Heart left ventricle (tissue), 16 donors: ENCODE data around the gene MAGI2. TPM values are rescaled to one million over a fixed set of nuclear protein-coding genes. Genes with fewer than 3 reads are reported as not detected.

Experiments used
- ATAC-seq, 4 donors: fragments of 200-7000 bp; cut with Tn5 transposase; one replicate each; pipeline ENCODE4 v1.9.1; 2020 to 2022; ENCODE audit warnings: moderate library complexity in 4 of 4, mild to moderate bottlenecking in 3 of 4, moderate number of reproducible peaks in 1 of 4
- DNase-seq, 5 donors: peaks; one replicate each; pipeline ENCODE4 v3.0.0-alpha.2; 2020
- H3K27ac ChIP-seq, 12 donors: fragments of 200-600 bp; sonication (generic) in 4 of 12; one replicate each; pipeline versions ENCODE4 v1.5.0 to v1.8.0; 2016 to 2022; ENCODE audit warnings: mild to moderate bottlenecking in 2 of 12
- H3K27me3 ChIP-seq, 9 donors: fragments of 200-600 bp; sonication (generic) in 2 of 9; one replicate each; pipeline versions ENCODE4 v1.5.1 to v1.8.0; 2016 to 2022; ENCODE audit warnings: mild to moderate bottlenecking in 3 of 9
- H3K36me3 ChIP-seq, 9 donors: fragments of 200-600 bp; sonication (generic) in 2 of 9; one replicate each; pipeline versions ENCODE4 v1.5.0 to v1.8.0; 2018 to 2022; ENCODE audit warnings: mild to moderate bottlenecking in 2 of 9
- H3K4me1 ChIP-seq, 12 donors: fragments of 200-600 bp; sonication (generic) in 4 of 12; one replicate each; pipeline versions ENCODE4 v1.5.0 to v1.8.0; 2016 to 2022; ENCODE audit warnings: mild to moderate bottlenecking in 3 of 12
- H3K4me3 ChIP-seq, 12 donors: fragments of 200-600 bp; sonication (generic) in 4 of 12; one replicate each; pipeline versions ENCODE4 v1.5.0 to v1.8.0; 2017 to 2022; ENCODE audit warnings: mild to moderate bottlenecking in 9 of 12, moderate library complexity in 4 of 12
- H3K9me3 ChIP-seq, 12 donors: fragments of 200-600 bp; sonication (generic) in 4 of 12; one replicate each; pipeline versions ENCODE4 v1.5.0 to v1.8.0; 2016 to 2022; ENCODE audit warnings: mild to moderate bottlenecking in 1 of 12
- POLR2A ChIP-seq, 2 donors: fragments of 450-650 bp; IDR thresholded peaks; one replicate each; pipeline ENCODE4 v1.6.1; 2017; ENCODE audit warnings: antibody characterized with exemption in 2 of 2, mild to moderate bottlenecking in 2 of 2, moderate library complexity in 2 of 2
- WGBS, 4 donors: extraction: QIAGEN DNeasy Blood & Tissue Kit in 2 of 4; methylation state at CpG; one replicate each; pipeline versions ENCODE4 v1.1.5 to v1.1.7; 2013 to 2018; 5-methylcytosine and 5-hydroxymethylcytosine counted together
- intact Hi-C, 10 donors: fragments of 100-400 bp; cut with DNase I; formaldehyde crosslinking; loops; one replicate each; pipeline versions ENCODE4 v1.11.1 to v1.14.2; 2022
- polyA plus RNA-seq, 2 donors: library from polyadenylated mRNA; stranded (reverse); fragments of 200-250 nt; gene quantifications; one replicate each; pipeline ENCODE4 v1.2.3, GENCODE V29; 2013
- total RNA-seq, 9 donors: library from RNA; depleted of rRNA in 2 of 9; stranded (reverse); fragments of >200 nt in 2 of 9; fragmentation: NEBNext Ultra II Directional in 3 of 9; extraction: Animal tissue kit (Norgen Biotek cat#: 25700) in 3 of 9; gene quantifications; one replicate each; pipeline versions ENCODE4 v1.1.0 to v1.2.4, GENCODE V29; 2016 to 2023
- TF ChIP-seq, protein P1 (sequence below), 12 donors: fragments of 200-600 bp; sonication (generic) in 4 of 12; IDR thresholded peaks; one replicate each; pipeline versions ENCODE4 v1.5.0 to v1.8.0; 2018 to 2022; ENCODE audit warnings: antibody characterized with exemption in 12 of 12, mild to moderate bottlenecking in 5 of 12
- donor health status: ischemic (EF 13 %, LVEDD 7.1; RV severe dilation, severe dysfunction).
- donor health status: healthy with polysubstance abuse.
- donor health status: DM: no; HTN: yes; CAD: no.
- donor health status: DM: no; HTN: no; CAD: no.
- donor health status: ischemic (EF 25% LVEDD 6.9; RV normal size, moderate dysfunction).
- donor health status: ischemic (EF 25% LVEDD 5.7; RV mildly dilated, moderate dysfunction).
- donor health status: healthy.
- donor health status: DM: yes; HTN: yes; CAD: no.
- donor health status: ischemic (EF 35%, LVEDD 5.7; RV mildly dilated, moderate dysfunction).
- donor health status: nonischemic (EF 11% LVEDD 7.7; RV severe dilation, severe dysfunction).
- donor health status: DM: yes; HTN: yes; CAD: no.
- donor health status: PGD.
- donor health status: ischemic (EF 29% LVEDD 5.4; RV normal size, mild dysfunction).
- donor health status: nonischemic (EF 23%, LVEDD 6.1; RV moderate dilation, normal function).

MAGI2 gene
- total and polyA plus RNA-seq, 11 donors, result 1.1 to 6.8 (median 3.8) TPM

DNA sequence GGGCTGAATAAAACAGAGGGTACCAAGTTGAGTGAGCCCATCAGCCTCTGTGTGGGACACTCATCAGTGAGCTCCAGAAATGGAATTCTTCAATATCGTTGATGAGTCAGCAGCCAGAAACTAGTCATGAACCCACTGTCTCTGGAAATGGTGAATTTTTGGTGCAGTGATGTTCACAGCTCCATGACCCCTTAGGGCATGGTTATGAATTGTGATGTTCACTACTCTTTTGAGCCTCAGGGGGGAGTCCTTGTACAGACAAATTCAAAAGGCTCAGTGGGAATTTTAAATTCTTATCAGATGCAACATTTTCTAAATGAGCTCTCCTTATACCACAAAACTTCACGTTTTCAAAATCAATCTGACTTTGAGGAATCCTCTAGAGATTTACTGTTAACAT lies 1319.2 kb downstream of the MAGI2 start:
- intact Hi-C loops, result loop anchor here in 1 of 10 donors (10.0 kb wide), 1 partner anchor 189 kb away; no protein-coding TSS in a partner anchor
- no peak for ATAC-seq
- TF ChIP-seq, protein P1, sequence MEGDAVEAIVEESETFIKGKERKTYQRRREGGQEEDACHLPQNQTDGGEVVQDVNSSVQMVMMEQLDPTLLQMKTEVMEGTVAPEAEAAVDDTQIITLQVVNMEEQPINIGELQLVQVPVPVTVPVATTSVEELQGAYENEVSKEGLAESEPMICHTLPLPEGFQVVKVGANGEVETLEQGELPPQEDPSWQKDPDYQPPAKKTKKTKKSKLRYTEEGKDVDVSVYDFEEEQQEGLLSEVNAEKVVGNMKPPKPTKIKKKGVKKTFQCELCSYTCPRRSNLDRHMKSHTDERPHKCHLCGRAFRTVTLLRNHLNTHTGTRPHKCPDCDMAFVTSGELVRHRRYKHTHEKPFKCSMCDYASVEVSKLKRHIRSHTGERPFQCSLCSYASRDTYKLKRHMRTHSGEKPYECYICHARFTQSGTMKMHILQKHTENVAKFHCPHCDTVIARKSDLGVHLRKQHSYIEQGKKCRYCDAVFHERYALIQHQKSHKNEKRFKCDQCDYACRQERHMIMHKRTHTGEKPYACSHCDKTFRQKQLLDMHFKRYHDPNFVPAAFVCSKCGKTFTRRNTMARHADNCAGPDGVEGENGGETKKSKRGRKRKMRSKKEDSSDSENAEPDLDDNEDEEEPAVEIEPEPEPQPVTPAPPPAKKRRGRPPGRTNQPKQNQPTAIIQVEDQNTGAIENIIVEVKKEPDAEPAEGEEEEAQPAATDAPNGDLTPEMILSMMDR (IDR thresholded peaks at IDR 0.05), result peak in 8 of 12 donors; percentile 23 to 53 (median 44)
- TF ChIP-seq POLR2A (IDR thresholded peaks at IDR 0.05), result no peak
- Histone ChIP-seq H3K27me3 (no peaks in the 10 kb centered on the region), H3K4me3 (no peak overlapping the region), H3K9me3 (no peaks in the 10 kb centered on the region), H3K36me3 (no peaks in the 10 kb centered on the region), H3K27ac (no peak overlapping the region), H3K4me1 (no peaks in the 10 kb centered on the region)
- WGBS, 4 donors, result 50 to 60% (median 54%) methylated on average over 2 of the region's 2 CpGs
- DNase-seq, result no peak

DNA sequence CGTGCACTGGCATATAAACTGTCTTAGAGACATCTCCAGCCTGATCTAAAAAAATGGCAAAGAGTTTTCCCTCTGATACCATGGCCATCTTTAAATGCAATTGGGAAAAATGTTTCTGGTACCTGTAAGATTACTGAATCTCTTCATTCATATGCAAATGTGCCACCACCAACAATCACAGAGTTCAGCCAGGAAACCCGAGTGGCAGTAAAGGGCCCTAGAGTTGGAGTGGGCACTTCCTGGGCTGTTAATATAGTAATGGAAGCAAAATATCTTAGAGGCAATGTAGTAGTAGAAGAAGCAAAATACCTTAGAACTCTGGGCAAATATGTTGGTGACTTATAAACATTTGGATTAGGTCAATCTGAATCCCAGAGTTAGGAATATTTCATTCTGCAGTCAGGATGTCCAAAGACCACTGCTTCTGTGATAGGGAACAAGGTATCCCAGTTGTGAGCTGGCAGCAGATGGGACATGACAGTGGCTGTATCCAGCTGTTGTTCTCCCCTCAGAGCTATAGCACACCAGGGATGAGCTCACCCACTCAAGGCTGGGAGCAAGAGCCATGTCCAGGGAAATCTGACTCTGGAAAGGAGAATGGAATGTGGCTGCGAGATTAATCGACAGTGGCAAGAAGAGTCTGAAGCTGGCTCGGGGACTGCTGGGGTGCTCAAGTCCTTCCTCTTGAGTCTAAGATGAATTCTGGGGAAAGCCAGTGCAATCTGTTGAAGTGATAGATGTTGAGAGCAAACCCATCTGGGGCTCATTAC lies 1322.8 kb downstream of the MAGI2 start:
- Histone ChIP-seq H3K4me1 (no peaks in the 10 kb centered on the region), H3K27me3 (no peaks in the 10 kb centered on the region), H3K36me3 (no peaks in the 10 kb centered on the region), H3K4me3 (no peak overlapping the region), H3K9me3 (no peaks in the 10 kb centered on the region), H3K27ac (no peak overlapping the region)
- no peak for ATAC-seq
- intact Hi-C loops, result loop anchor here in 1 of 10 donors (10.0 kb wide), 1 partner anchor 186 kb away; no protein-coding TSS in a partner anchor
- 52 to 77% (median 59%) methylated on average over 5 of the region's 5 CpGs for whole genome bisulfite sequencing, 4 donors
- DNase-seq, result no peak
- TF ChIP-seq POLR2A (IDR thresholded peaks at IDR 0.05), result no peak
- TF ChIP-seq, protein P1 (IDR thresholded peaks at IDR 0.05), result no peak

DNA sequence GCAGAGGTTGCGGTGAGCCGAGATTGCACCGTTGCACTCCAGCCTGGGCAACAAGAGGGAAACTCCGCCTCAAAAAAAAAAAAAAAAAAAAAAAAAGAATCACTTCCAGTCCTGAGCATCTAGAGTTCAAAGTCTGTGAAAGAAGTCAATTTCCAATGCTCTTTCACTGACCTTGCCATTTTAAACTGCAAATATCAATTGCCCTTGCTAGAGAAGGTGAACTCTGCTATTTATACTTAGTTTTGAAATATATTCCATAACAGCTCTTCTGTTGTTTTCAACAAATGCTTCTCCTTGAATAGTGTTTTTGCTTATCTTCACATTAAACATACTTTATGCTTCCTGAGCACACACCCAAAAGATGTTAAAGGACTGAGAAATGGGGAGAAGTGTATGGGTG lies 1323.6 kb downstream of the MAGI2 start:
- no peaks in the 10 kb centered on the region for H3K27me3 ChIP-seq
- no peak overlapping the region for H3K4me3 ChIP-seq
- no peaks in the 10 kb centered on the region for H3K36me3 ChIP-seq
- no peaks in the 10 kb centered on the region for H3K4me1 ChIP-seq
- intact Hi-C loops, result loop anchor here in 1 of 10 donors (10.0 kb wide), 1 partner anchor 185 kb away; no protein-coding TSS in a partner anchor
- DNase-seq (no peak), ATAC-seq (no peak)
- no peaks in the 10 kb centered on the region for H3K9me3 ChIP-seq
- WGBS, 4 donors, result 86 to 95% (median 91%) methylated on average over 4 of the region's 4 CpGs
- H3K27ac ChIP-seq, result no peak overlapping the region
- TF ChIP-seq, protein P1 (IDR thresholded peaks at IDR 0.05), result no peak
- no peak for TF ChIP-seq POLR2A (IDR thresholded peaks at IDR 0.05)

DNA sequence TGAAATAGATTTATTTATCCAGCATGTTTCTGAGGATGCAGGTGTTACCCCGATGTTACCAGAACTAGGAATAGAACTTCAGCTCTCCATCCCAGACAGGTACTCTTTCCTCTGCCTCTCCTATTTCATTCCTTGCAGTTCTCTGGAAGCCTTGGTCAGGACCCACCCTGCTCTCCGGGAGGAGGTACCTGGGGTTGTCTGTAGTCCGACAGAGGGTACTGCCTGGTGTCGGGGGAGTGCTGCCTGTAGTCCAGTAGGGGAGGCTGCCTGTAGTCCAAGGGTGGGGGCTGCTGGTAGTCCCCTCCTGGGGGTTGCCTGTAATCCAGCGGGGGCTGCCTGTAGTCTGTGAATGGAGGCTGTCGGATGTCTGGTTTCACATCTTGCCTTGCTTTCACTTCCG lies 1326.5 kb downstream of the MAGI2 start:
- Histone ChIP-seq H3K4me3 (no peak overlapping the region), H3K4me1 (no peaks in the 10 kb centered on the region), H3K27me3 (no peaks in the 10 kb centered on the region), H3K9me3 (no peaks in the 10 kb centered on the region), H3K36me3 (no peaks in the 10 kb centered on the region), H3K27ac (no peak overlapping the region)
- intact Hi-C loops, result no loop called here
- TF ChIP-seq, protein P1 (IDR thresholded peaks at IDR 0.05), result no peak
- no peak for TF ChIP-seq POLR2A (IDR thresholded peaks at IDR 0.05)
- WGBS, 4 donors, result 66 to 90% (median 78%) methylated on average over 7 of the region's 7 CpGs
- DNase-seq (no peak), ATAC-seq (no peak)
